Vagina (tissue), 2 donors: ENCODE data around the gene MSRB1. TPM values are rescaled to one million over a fixed set of nuclear protein-coding genes. Genes with fewer than 3 reads are reported as not detected.

ENCODE experiments used
- DNase-seq, 2 donors: peaks; one replicate each; pipeline ENCODE4 v3.0.0-alpha.2; 2017; ENCODE audit errors: extremely low spot score in 2 of 2
- H3K27ac ChIP-seq: fragments of 200-600 bp; sonication (generic); one replicate; pipeline ENCODE4 v1.5.1; 2019
- H3K27me3 ChIP-seq: fragments of 200-600 bp; sonication (generic); one replicate; pipeline ENCODE4 v1.5.1; 2019
- H3K36me3 ChIP-seq, 2 donors: fragments of 200-600 bp; sonication (generic); one replicate each; pipeline ENCODE4 v1.5.1; 2017 to 2019
- H3K4me1 ChIP-seq: fragments of 200-600 bp; sonication (generic); one replicate; pipeline ENCODE4 v1.5.1; 2019
- H3K4me3 ChIP-seq, 2 donors: fragments of 200-600 bp; sonication (generic); 1 replicate in 1 of 2; 2 replicates in 1 of 2; pipeline ENCODE4 v1.5.1; 2016 to 2019
- H3K9me3 ChIP-seq: fragments of 200-600 bp; sonication (generic); one replicate; pipeline ENCODE4 v1.5.1; 2019
- CTCF ChIP-seq, 3 experiments: fragments of 450-650 bp in 2 of 3; fragments of 200-600 bp in 1 of 3; sonication (generic) in 1 of 3; IDR thresholded peaks; one replicate each; pipeline ENCODE4 v1.5.1; 2017 to 2019; ENCODE audit warnings: antibody characterized with exemption in 3 of 3, mild to moderate bottlenecking in 2 of 3, moderate library complexity in 2 of 3
- POLR2A ChIP-seq, 2 donors: fragments of 450-650 bp; IDR thresholded peaks; one replicate each; pipeline ENCODE4 v1.6.1; 2017; ENCODE audit warnings: antibody characterized with exemption in 2 of 2, mild to moderate bottlenecking in 2 of 2, moderate library complexity in 2 of 2
- POLR2AphosphoS5 ChIP-seq, 2 donors: sonication (generic); formaldehyde crosslinking; IDR thresholded peaks; one replicate each; pipeline ENCODE4 v1.9.0; 2017; ENCODE audit warnings: antibody characterized with exemption in 2 of 2, mild to moderate bottlenecking in 2 of 2, low read depth in 1 of 2; ENCODE audit not compliant: insufficient read depth in 1 of 2
- intact Hi-C: fragments of 100-400 bp; cut with DNase I; formaldehyde crosslinking; loops from one replicate; pipeline ENCODE4 v1.15.1; 2023
- total RNA-seq: library from RNA; depleted of rRNA; stranded (reverse); fragments of >200 nt; gene quantifications from one replicate; pipeline ENCODE4 v1.2.3, GENCODE V29; 2016

MSRB1 gene
- total RNA-seq, 1 donor from 2014 or later: 53.0 TPM

GRCh38 chr16:1976951-1977874, 34.2 kb upstream of the MSRB1 start:
- DNase-seq: no peak
- TF ChIP-seq CTCF (IDR thresholded peaks at IDR 0.05) (no peak), POLR2AphosphoS5 (IDR thresholded peaks at IDR 0.05; ENCODE audit: insufficient read depth in 1 of 2, low read depth in 1 of 2) (no peak), POLR2A (IDR thresholded peaks at IDR 0.05) (no peak)
- no peaks in the 10 kb centered on the region for H3K9me3 ChIP-seq
- no peak overlapping the region for H3K4me3 ChIP-seq
- H3K27ac ChIP-seq: no peak overlapping the region
- no peaks in the 10 kb centered on the region for H3K27me3 ChIP-seq
- peaks cover 0 to 41% of the 10 kb centered on the region in 2 donors for H3K36me3 ChIP-seq
- intact Hi-C loops: no loop called here
- H3K4me1 ChIP-seq: peaks cover 27% of the 10 kb centered on the region

GRCh38 chr16:1976216-1976520, 33.2 kb upstream of the MSRB1 start:
- Histone ChIP-seq H3K4me1 (peaks cover 31% of the 10 kb centered on the region), H3K27me3 (no peaks in the 10 kb centered on the region), H3K27ac (no peak overlapping the region), H3K4me3 (no peak overlapping the region), H3K36me3 (peaks cover 0 to 41% of the 10 kb centered on the region in 2 donors), H3K9me3 (no peaks in the 10 kb centered on the region)
- intact Hi-C loops: no loop called here
- TF ChIP-seq POLR2A (IDR thresholded peaks at IDR 0.05) (no peak), POLR2AphosphoS5 (IDR thresholded peaks at IDR 0.05; ENCODE audit: insufficient read depth in 1 of 2, low read depth in 1 of 2) (no peak), CTCF (IDR thresholded peaks at IDR 0.05) (no peak)
- DNase-seq: no peak

DNA sequence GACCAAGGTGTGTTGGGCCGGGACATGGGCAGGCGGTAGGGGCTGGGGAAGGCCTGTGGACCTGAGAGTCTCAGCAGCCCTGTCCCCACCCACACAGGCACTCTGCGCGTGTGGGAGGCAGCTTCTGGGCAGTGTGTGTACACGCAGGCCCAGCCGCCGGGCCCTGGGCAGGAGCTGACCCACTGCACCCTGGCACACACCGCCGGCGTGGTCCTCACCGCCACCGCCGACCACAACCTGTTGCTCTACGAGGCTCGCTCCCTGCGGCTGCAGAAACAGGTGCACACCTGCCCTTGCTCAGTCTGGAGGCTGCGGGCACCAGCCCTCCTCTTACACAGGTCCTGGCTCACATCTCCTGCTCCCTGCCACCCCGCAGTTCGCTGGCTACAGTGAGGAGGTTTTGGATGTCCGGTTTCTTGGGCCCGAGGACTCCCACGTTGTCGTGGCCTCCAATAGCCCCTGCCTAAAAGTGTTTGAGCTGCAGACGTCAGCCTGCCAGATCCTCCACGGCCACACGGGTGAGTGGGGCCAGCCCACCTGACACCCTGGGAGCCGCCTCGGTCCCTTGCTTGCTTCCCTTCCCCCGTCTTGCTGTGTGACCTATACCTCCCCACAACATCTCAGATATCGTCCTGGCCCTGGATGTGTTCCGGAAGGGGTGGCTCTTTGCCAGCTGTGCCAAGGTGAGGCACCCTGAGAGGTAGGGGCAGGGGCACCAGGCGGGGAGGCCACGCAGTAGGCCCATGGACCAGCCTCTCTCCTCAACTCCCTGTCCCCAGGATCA, 32.6 kb upstream of the MSRB1 start:
- peaks cover 0 to 41% of the 10 kb centered on the region in 2 donors for H3K36me3 ChIP-seq
- DNase-seq: no peak
- no peak overlapping the region for H3K27ac ChIP-seq
- intact Hi-C loops: no loop called here
- H3K4me1 ChIP-seq: peaks cover 37% of the 10 kb centered on the region
- H3K4me3 ChIP-seq: no peak overlapping the region
- no peaks in the 10 kb centered on the region for H3K9me3 ChIP-seq
- H3K27me3 ChIP-seq: no peaks in the 10 kb centered on the region
- no peak for TF ChIP-seq CTCF (IDR thresholded peaks at IDR 0.05)
- no peak for TF ChIP-seq POLR2A (IDR thresholded peaks at IDR 0.05)
- TF ChIP-seq POLR2AphosphoS5 (IDR thresholded peaks at IDR 0.05; ENCODE audit: insufficient read depth in 1 of 2, low read depth in 1 of 2): no peak

DNA sequence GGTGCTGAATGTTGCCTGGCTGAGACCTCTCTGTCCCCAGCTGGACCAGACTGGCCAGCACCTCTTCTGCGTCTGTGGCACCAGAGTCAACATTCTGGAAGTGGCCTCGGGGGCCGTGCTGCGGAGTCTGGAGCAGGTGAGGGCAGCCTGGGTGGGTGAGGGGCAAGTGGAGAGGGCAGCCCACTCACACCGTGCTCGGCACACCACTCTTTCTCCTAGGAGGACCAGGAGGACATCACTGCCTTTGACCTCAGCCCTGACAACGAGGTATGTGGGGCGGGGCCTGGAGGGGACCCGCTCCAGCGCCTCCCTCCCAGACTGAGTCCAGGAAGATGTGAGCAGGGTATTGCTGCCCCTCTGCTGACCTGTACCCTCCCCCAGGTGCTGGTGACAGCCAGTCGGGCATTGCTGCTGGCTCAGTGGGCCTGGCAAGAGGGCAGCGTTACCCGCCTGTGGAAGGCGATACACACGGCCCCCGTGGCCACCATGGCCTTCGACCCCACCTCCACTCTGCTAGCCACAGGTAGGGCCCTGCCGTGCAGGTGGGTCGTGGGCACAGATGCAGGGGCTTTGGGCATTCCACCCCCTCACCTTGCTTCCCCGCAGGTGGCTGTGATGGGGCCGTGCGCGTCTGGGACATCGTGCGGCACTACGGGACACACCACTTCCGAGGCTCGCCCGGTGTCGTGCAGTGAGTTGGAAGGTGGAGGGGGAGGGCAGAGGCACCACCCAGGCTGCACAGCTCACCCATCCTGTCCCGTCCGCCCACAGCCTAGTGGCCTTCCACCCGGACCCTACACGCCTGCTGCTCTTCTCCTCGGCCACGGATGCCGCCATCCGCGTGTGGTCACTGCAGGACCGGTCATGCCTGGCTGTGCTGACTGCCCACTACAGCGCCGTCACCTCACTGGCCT, 31.4 kb upstream of the MSRB1 start:
- no peak for TF ChIP-seq POLR2A (IDR thresholded peaks at IDR 0.05)
- intact Hi-C loops: no loop called here
- Histone ChIP-seq H3K4me3 (no peak overlapping the region), H3K27me3 (no peaks in the 10 kb centered on the region), H3K27ac (no peak overlapping the region), H3K4me1 (peaks cover 28% of the 10 kb centered on the region), H3K36me3 (peaks cover 0 to 41% of the 10 kb centered on the region in 2 donors), H3K9me3 (no peaks in the 10 kb centered on the region)
- no peak for DNase-seq
